Testis (tissue), 3 donors: Measurements from ENCODE around the gene IL1RAP. TPM values are rescaled to one million over a fixed set of nuclear protein-coding genes. Genes with fewer than 3 reads are reported as not detected.

Experiments used
- DNase-seq: peaks from one replicate; pipeline ENCODE4 v3.0.0-alpha.2; 2019
- H3K27ac ChIP-seq, 2 donors: fragments of 200-600 bp; sonication (generic); one replicate each; pipeline ENCODE4 v1.5.1; 2019
- H3K27me3 ChIP-seq: fragments of 200-600 bp; sonication (generic); one replicate; pipeline ENCODE4 v1.5.1; 2019
- H3K36me3 ChIP-seq: fragments of 200-600 bp; sonication (generic); one replicate; pipeline ENCODE4 v1.5.1; 2017; ENCODE audit warnings: low read depth; ENCODE audit errors: missing control alignments
- H3K4me1 ChIP-seq: fragments of 200-600 bp; sonication (generic); one replicate; pipeline ENCODE4 v1.5.1; 2019
- H3K4me3 ChIP-seq, 2 donors: fragments of 200-600 bp; sonication (generic); one replicate each; pipeline ENCODE4 v1.5.1; 2017 to 2019
- H3K9me3 ChIP-seq: fragments of 200-600 bp; sonication (generic); one replicate; pipeline ENCODE4 v1.5.1; 2017
- POLR2A ChIP-seq: fragments of 450-650 bp; IDR thresholded peaks from one replicate; pipeline ENCODE4 v1.6.1; 2017; ENCODE audit warnings: antibody characterized with exemption, mild to moderate bottlenecking, moderate library complexity
- WGBS, 2 donors: methylation state at CpG; one replicate each; pipeline ENCODE4 v1.1.5; 2018; 5-methylcytosine and 5-hydroxymethylcytosine counted together
- intact Hi-C: fragments of 100-400 bp; cut with DNase I; formaldehyde crosslinking; loops from one replicate; pipeline ENCODE4 v1.15.1; 2023; ENCODE audit warnings: low total_unique reads
- polyA plus RNA-seq: library from polyadenylated mRNA; stranded (reverse); fragments of 350-450 nt; fragmentation: Illumina TruSeq; extraction: RNeasy Lipid Tissue Mini Kit (QIAGEN cat#74804); gene quantifications from one replicate; pipeline ENCODE4 v1.2.3, GENCODE V29; 2014; ENCODE audit warnings: low read depth, low replicate concordance; ENCODE audit not compliant: insufficient read depth
- total RNA-seq, 2 donors: library from RNA; depleted of rRNA; stranded (reverse); fragments of >200 nt; gene quantifications; one replicate each; pipeline ENCODE4 v1.2.3, GENCODE V29; 2016
- TF ChIP-seq, protein P1 (sequence below), 3 experiments: fragments of 450-650 bp in 2 of 3; fragments of 200-600 bp in 1 of 3; sonication (generic) in 1 of 3; IDR thresholded peaks; one replicate each; pipeline ENCODE4 v1.5.1; 2016 to 2019; ENCODE audit warnings: antibody characterized with exemption in 3 of 3, mild to moderate bottlenecking in 2 of 3, moderate library complexity in 1 of 3

The IL1RAP gene
- total and polyA plus RNA-seq, 3 donors from 2014 or later: 1.7 to 3.2 (median 2.1) TPM

DNA sequence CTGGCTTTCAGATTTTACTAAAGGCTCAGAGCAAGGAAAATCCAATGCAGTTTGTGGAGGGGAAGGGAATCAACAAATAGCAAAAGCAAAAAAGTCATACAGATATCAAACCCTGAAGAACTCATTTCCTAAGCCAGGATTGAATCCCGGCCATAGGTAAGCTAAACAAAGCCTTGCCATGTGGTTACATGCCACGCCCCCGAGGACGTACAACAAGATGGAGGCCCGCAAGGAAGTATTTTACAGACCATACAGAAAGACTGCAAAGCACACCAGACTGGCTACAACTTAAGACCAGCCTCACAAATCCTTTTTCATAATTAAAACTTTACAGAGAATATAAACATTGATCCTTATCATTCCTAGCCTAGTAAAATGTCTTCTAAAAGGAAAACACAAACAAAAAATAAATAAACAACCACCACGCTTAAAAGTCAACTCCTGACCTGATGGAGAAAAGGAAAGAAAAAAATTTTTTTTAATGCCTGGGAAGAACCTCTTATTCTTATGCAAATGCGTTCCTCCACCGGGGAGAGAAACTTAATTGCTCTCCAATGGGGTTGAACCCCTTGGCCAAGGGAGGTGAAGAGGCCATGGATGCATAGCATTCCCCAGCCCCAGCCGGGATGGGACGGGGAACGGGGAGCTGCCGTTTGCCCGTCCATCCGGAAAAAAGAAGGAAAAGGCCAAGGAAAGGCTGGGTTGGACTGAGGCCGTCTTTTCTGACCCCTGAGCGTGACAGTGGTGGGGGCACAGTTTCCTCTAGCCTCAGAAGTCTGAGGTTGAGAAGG, 39.3 kb downstream of the IL1RAP start:
- H3K4me1 ChIP-seq: no peaks in the 10 kb centered on the region
- no peak for TF ChIP-seq POLR2A
- TF ChIP-seq, protein P1, sequence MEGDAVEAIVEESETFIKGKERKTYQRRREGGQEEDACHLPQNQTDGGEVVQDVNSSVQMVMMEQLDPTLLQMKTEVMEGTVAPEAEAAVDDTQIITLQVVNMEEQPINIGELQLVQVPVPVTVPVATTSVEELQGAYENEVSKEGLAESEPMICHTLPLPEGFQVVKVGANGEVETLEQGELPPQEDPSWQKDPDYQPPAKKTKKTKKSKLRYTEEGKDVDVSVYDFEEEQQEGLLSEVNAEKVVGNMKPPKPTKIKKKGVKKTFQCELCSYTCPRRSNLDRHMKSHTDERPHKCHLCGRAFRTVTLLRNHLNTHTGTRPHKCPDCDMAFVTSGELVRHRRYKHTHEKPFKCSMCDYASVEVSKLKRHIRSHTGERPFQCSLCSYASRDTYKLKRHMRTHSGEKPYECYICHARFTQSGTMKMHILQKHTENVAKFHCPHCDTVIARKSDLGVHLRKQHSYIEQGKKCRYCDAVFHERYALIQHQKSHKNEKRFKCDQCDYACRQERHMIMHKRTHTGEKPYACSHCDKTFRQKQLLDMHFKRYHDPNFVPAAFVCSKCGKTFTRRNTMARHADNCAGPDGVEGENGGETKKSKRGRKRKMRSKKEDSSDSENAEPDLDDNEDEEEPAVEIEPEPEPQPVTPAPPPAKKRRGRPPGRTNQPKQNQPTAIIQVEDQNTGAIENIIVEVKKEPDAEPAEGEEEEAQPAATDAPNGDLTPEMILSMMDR (IDR thresholded peaks at IDR 0.05): no peak
- H3K27ac ChIP-seq: no peak overlapping the region
- no peaks in the 10 kb centered on the region for H3K36me3 ChIP-seq
- peak; percentile 53 for DNase-seq
- H3K27me3 ChIP-seq: no peaks in the 10 kb centered on the region
- intact Hi-C loops: no loop called here
- peak overlapping the region; percentile 5 to 19 for H3K4me3 ChIP-seq
- 66 to 76% methylated on average over 16 of the region's 16 CpGs for WGBS, 2 donors
- H3K9me3 ChIP-seq: no peaks in the 10 kb centered on the region

DNA sequence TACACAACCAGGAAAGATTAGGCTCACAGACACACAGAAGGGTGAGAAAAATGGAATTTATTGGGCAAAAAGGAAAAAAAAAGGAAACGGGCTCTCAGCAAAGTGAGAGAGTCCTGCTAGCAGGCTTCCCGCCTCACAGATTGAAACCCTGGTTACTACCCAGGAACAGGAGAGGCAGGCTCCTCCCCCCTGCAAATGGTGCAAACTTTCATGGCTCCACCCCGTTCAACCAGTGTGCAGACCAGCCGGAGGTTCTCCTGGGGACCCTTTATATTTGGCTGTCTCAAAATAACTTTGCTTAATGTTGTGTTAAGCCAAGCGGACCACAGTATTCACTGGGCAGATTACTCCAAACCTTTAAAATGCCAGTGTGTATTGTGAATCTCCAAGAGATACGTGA, 40.3 kb downstream of the IL1RAP start:
- H3K4me1 ChIP-seq: no peaks in the 10 kb centered on the region
- WGBS, 2 donors: 60 to 69% methylated on average over 6 of the region's 6 CpGs
- intact Hi-C loops: no loop called here
- DNase-seq: no peak
- no peak for TF ChIP-seq POLR2A
- TF ChIP-seq, protein P1 (IDR thresholded peaks at IDR 0.05): no peak
- no peak overlapping the region for H3K4me3 ChIP-seq
- no peak overlapping the region for H3K27ac ChIP-seq
- H3K9me3 ChIP-seq: no peaks in the 10 kb centered on the region
- H3K27me3 ChIP-seq: no peaks in the 10 kb centered on the region
- H3K36me3 ChIP-seq: no peaks in the 10 kb centered on the region

DNA sequence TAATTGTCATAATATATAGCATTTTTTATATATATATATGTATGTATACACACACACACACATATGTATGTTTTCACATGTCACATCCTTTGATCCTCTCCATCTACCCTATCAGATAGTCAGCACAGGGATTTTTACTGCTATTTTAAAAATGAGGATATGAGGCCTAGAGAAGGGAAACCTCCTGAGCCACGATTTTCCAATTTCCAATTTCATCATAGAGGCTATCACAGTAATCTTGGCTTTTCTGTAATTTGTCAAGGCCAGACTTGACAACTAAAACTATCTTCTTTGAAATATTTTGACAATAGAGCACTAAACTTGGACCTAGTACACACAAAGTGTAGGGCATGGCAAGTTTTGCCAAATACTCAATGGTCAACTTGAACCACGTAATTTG, 42.5 kb downstream of the IL1RAP start:
- Histone ChIP-seq H3K9me3 (no peaks in the 10 kb centered on the region), H3K4me1 (no peaks in the 10 kb centered on the region), H3K4me3 (no peak overlapping the region), H3K36me3 (no peaks in the 10 kb centered on the region), H3K27ac (no peak overlapping the region), H3K27me3 (no peaks in the 10 kb centered on the region)
- intact Hi-C loops: no loop called here
- no peak for TF ChIP-seq POLR2A
- TF ChIP-seq, protein P1 (IDR thresholded peaks at IDR 0.05): no peak
- 79% methylated on average over 2 of the region's 2 CpGs for WGBS, 2 donors
- no peak for DNase-seq

DNA sequence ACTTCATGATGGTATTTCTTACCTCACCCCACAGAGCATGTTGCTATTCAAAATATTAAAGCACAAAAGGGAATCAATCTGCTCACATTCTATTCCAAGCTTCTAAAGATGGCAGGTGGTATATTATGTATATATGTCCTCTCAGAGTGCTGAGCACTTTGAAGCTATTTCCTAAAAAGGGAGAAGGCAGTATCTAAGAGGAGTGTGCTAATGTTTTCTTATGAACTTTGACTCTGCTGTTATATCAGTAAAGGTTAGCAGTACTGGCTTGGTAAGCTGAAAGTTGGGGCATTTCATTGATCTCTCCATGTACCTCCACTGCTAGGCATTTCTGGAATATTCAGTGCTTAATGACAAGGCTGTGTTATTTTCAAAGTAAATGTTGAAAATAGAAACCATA, 43.4 kb downstream of the IL1RAP start:
- no peak overlapping the region for H3K4me3 ChIP-seq
- H3K36me3 ChIP-seq: no peaks in the 10 kb centered on the region
- no peaks in the 10 kb centered on the region for H3K4me1 ChIP-seq
- no peak for DNase-seq
- intact Hi-C loops: no loop called here
- H3K27ac ChIP-seq: no peak overlapping the region
- no peaks in the 10 kb centered on the region for H3K9me3 ChIP-seq
- no peak for TF ChIP-seq POLR2A
- TF ChIP-seq, protein P1 (IDR thresholded peaks at IDR 0.05): no peak
- no peaks in the 10 kb centered on the region for H3K27me3 ChIP-seq

DNA sequence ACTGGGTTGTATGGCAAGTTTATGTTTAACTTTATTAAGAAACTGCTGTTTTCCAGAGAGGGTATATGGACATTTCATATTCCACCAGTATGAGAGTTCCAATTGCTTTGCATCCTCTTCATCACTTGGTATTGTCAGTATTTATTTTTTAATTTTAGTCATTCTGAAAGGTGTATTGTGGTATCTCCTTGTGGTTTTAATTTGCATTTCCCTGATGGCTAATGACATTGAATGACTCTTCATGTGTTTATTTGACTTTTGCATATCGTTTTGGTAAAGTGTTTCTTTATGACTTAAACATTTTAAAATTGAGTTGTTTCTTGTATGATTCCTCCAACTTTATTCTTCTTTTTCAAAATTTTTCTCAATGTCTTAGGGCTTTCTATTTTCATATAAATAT, 44.4 kb downstream of the IL1RAP start:
- DNase-seq: no peak
- 88 to 91% methylated on average over 1 of the region's 1 CpG for WGBS, 2 donors
- Histone ChIP-seq H3K4me3 (no peak overlapping the region), H3K36me3 (no peaks in the 10 kb centered on the region), H3K27me3 (no peaks in the 10 kb centered on the region), H3K9me3 (no peaks in the 10 kb centered on the region), H3K4me1 (no peaks in the 10 kb centered on the region), H3K27ac (no peak overlapping the region)
- TF ChIP-seq POLR2A: no peak
- TF ChIP-seq, protein P1 (IDR thresholded peaks at IDR 0.05): no peak
- intact Hi-C loops: no loop called here
